Activated naive CD4-positive, alpha-beta T cell treated with anti-CD3 and anti-CD28 coated beads, Interleukin-2, amount 10 ng/mL, durations not matched to agents 7 days and 5 days (primary cell): ENCODE data around the gene LRP6.
"Not testable (repeated sequence)": the region's sequence is repeated elsewhere in the genome, so short reads cannot be mapped to it uniquely, and the experiment has no call there.

Experiments used
- CTCF ChIA-PET: fragments of 350-600 bp; sonication (Branson Sonifier 250); formaldehyde crosslinking; loops from one replicate; lab custom pipeline; 2021; ENCODE audit warnings: antibody characterized with exemption; lab: Charles Lee
- DNase-seq: peaks from one replicate; pipeline ENCODE4 v3.0.0-alpha.2; 2020
- H3K27ac Mint-ChIP-seq: one replicate; pipeline ENCODE4 v1.8.0; 2021; ENCODE audit warnings: mild to moderate bottlenecking, moderate library complexity, mixed read lengths
- H3K27me3 Mint-ChIP-seq: one replicate; pipeline ENCODE4 v1.8.0; 2021; ENCODE audit warnings: mild to moderate bottlenecking, mixed read lengths
- H3K36me3 Mint-ChIP-seq: one replicate; pipeline ENCODE4 v1.8.0; 2021; ENCODE audit warnings: mixed read lengths
- H3K4me1 Mint-ChIP-seq: one replicate; pipeline ENCODE4 v1.8.0; 2021; ENCODE audit warnings: mixed read lengths
- H3K4me3 Mint-ChIP-seq: one replicate; pipeline ENCODE4 v1.8.0; 2021; ENCODE audit warnings: mild to moderate bottlenecking, moderate library complexity, mixed read lengths
- H3K9me3 Mint-ChIP-seq: one replicate; pipeline ENCODE4 v1.8.0; 2021; ENCODE audit warnings: mixed read lengths

The LRP6 gene

DNA sequence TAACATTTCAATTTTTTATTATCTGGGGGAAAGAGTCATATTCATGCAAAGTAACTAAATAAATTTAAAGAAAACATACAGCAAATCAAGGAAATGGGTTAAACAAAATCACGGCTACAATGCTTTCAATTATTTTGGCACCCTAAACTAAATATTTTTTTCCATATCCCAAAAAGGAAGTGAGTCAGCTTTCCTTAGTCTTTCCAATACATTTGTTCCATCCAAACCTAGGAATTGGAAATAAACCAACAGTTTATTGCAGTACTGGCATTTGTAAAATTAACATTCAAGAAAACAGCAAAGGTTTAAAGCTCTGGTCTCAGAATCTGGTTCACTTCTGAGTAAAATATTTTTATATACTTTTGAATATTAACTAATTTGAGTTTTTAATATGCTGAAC, 106.9 kb downstream of the LRP6 start:
- no peak for DNase-seq
- no peaks in the 10 kb centered on the region for H3K9me3 Mint-ChIP-seq
- CTCF ChIA-PET: no interaction called here
- no peak overlapping the region for H3K4me3 Mint-ChIP-seq
- H3K27me3 Mint-ChIP-seq: peaks cover 8% of the 10 kb centered on the region
- H3K36me3 Mint-ChIP-seq: no peaks in the 10 kb centered on the region
- no peak overlapping the region for H3K27ac Mint-ChIP-seq
- no peaks in the 10 kb centered on the region for H3K4me1 Mint-ChIP-seq

DNA sequence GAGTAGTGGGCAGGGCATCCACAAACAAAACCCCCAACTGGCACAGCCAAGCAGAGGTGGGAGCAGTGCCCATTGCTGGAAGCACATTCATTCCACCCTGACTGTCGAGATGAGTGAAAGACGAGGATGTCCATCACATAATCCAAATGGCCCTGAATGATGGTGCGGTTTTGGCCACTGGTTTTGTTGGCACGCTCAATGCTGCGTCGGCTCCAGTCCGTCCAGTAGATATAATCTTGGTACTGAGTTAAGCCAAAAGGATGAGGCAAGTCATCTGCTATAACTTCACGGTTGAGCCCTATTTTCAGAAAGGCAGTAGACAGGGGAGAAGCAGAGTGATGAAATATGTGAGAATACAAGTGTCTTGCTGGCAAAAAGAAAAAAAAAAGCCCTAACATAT, 108.0 kb downstream of the LRP6 start:
- H3K27me3 Mint-ChIP-seq: peaks cover 7% of the 10 kb centered on the region
- CTCF ChIA-PET: no interaction called here

DNA sequence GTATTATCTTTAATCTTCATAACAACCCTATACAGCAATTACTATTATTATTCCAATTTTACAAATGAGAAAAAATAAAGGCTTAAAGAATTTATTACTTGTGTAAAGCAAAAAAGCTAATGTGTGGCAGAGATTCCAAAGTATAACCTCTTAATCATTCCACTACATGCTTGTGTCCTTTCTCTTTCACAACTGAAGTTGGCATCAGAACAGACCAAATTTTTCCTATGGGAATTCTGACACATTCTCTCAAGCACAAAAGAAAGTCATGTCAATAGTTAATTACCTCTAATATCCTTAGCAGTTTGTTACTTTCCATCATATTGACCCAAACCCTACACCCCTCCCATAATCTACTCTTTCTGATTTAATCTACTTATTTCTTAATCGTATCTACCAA, 109.4 kb downstream of the LRP6 start:
- H3K9me3 Mint-ChIP-seq: no peaks in the 10 kb centered on the region
- no peaks in the 10 kb centered on the region for H3K36me3 Mint-ChIP-seq
- H3K27me3 Mint-ChIP-seq: peaks cover 4% of the 10 kb centered on the region
- H3K4me3 Mint-ChIP-seq: no peak overlapping the region
- H3K4me1 Mint-ChIP-seq: no peaks in the 10 kb centered on the region
- no peak for DNase-seq
- CTCF ChIA-PET: interaction anchor here (0.6 kb wide), 1 partner anchor 11 kb away, joined by 4 read pairs; no protein-coding TSS in a partner anchor
- H3K27ac Mint-ChIP-seq: no peak overlapping the region

More for the DNA sequence above, 108.0 kb downstream of the LRP6 start:
- no peak overlapping the region for H3K4me3 Mint-ChIP-seq
- no peaks in the 10 kb centered on the region for H3K36me3 Mint-ChIP-seq
- no peaks in the 10 kb centered on the region for H3K4me1 Mint-ChIP-seq
- H3K27ac Mint-ChIP-seq: no peak overlapping the region
- no peaks in the 10 kb centered on the region for H3K9me3 Mint-ChIP-seq
- no peak for DNase-seq

DNA sequence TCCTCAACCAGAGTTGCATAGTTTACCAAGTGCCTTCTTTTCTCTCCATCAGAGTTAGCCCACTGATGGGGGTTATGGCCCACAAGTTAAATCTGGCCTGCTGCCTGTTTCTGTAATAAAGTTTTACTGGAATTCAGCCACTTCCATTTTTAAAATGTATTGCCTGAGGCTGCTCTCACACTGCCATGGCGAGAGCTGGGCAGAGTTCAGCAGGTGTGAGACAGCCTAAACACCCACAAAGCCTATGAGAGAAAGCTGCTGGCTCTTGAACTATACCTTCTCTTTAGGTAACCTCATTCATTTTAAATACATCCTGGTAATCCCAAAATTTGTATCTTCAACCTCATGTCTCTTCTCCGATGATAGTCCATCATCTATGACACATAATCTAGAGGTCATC, 110.0 kb downstream of the LRP6 start:
- H3K27ac Mint-ChIP-seq: no peak overlapping the region
- CTCF ChIA-PET: no interaction called here
- DNase-seq: no peak

DNA sequence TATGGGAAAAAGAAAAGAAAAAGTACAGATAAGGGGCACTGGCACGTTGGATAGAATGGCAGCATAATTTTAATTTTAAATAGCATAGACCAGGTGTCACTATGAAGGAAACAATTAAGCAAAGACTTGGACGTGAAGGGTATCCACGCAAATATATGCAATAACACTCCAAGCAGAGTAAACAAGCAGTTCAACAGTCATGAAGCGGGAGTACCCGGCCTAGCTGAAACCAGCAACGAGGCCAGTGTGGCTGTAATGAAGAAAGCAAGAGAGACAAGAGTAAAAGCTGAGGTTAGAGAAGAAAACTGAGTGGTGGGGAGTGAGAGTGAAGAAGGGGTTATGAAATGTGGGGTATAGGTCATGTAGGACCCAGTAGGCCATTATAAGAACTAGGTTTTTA, 110.7 kb downstream of the LRP6 start:
- CTCF ChIA-PET: interaction anchor here (0.7 kb wide), 1 partner anchor 18 kb away, joined by 3 read pairs; no protein-coding TSS in a partner anchor
- Mint-ChIP-seq H3K4me1 (no peaks in the 10 kb centered on the region), H3K27ac (no peak overlapping the region), H3K4me3 (no peak overlapping the region), H3K9me3 (no peaks in the 10 kb centered on the region), H3K36me3 (no peaks in the 10 kb centered on the region), H3K27me3 (peaks cover 4% of the 10 kb centered on the region)
- DNase-seq: no peak

More for the DNA sequence above, 110.0 kb downstream of the LRP6 start:
- Mint-ChIP-seq H3K27me3 (peaks cover 4% of the 10 kb centered on the region), H3K4me3 (no peak overlapping the region), H3K4me1 (no peaks in the 10 kb centered on the region), H3K36me3 (no peaks in the 10 kb centered on the region), H3K9me3 (no peaks in the 10 kb centered on the region)

DNA sequence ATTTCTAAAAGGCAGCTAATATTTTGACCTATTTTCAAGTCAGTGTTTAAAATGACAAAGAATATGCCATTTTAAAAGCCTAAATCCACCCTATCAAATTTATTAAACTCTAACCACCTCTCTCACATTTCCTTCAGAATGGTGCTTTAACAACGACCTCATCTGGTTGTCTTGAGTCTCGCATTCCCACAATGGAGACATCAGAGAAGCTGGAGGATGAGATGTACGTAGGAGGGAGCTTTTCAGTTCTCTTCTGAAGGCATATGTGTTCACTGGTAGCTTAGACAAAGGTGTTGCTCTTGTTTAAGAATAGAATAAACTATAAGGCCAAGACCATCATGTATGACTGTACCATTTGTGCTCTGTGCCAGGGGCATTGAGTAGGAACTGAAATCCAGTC, 113.2 kb downstream of the LRP6 start:
- H3K4me1 Mint-ChIP-seq: no peaks in the 10 kb centered on the region
- peaks cover 4% of the 10 kb centered on the region for H3K27me3 Mint-ChIP-seq
- no peak for DNase-seq
- H3K4me3 Mint-ChIP-seq: no peak overlapping the region
- no peaks in the 10 kb centered on the region for H3K9me3 Mint-ChIP-seq
- H3K27ac Mint-ChIP-seq: no peak overlapping the region
- no peaks in the 10 kb centered on the region for H3K36me3 Mint-ChIP-seq
- CTCF ChIA-PET: interaction anchor here (0.5 kb wide), 1 partner anchor 1926 kb away, joined by 3 read pairs; no protein-coding TSS in a partner anchor

DNA sequence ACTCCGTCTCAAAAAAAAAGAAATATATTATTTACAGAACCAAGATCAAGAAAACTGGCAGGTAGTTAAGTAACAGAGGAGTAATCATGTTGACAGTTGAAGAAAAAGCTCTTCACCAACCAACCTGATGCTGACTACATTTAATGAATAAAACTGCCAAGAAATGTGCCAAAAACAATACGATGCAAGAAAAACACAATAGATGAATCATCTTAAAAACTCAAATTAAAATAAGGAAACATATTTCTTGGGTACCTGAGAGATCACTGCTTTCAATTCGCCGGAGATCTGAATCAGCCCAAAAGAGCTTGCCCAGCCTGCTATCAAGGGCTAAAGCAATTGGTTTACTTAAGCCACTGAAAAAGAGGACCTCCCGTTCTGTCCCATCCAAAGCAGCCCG, 119.7 kb downstream of the LRP6 start:
- Mint-ChIP-seq H3K27ac (no peak overlapping the region), H3K9me3 (no peaks in the 10 kb centered on the region), H3K36me3 (no peaks in the 10 kb centered on the region), H3K4me3 (no peak overlapping the region), H3K4me1 (no peaks in the 10 kb centered on the region), H3K27me3 (no peaks in the 10 kb centered on the region)
- CTCF ChIA-PET: no interaction called here
- DNase-seq: no peak

DNA sequence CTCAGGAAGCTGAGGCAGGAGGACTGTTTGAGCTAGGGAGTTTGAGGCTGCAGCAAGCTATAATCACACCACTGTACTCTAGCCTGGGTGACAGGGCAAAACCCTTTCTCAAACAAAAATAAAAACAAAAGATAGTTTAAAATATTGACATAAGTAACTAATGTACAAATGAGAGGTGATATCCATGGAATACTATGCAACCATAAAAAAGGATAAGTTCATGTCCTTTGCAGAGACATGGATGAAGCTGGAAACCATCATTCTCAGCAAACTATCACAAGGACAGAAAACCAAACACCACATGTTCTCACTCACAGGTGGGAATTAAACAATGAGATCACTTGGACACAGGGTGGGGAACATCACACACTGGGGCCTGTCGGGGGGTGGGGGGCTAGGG, 122.3 kb downstream of the LRP6 start:
- H3K4me1 Mint-ChIP-seq, DNase-seq, H3K27ac Mint-ChIP-seq, CTCF ChIA-PET, H3K9me3 Mint-ChIP-seq, H3K36me3 Mint-ChIP-seq, H3K4me3 Mint-ChIP-seq, H3K27me3 Mint-ChIP-seq: not testable (repeated sequence)

DNA sequence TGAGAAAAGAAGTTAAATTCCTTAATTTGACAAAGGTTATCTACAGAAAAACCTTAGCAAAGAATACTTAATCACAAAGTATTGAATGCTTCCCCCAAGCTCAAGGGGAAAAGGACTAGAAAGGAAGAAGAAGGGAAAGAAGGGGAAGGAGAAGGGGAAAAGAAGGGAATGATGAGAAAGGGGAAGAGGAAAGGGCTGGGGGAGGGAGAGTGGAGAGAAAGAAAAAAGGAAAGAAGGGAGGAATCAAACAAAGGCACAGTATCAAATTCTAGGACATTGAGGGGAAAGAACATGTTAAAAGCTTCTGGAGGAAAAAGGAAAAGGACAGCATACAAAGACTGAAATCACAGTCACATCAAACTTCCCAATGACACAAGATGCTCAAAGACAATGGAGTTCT, 125.8 kb downstream of the LRP6 start:
- Mint-ChIP-seq H3K4me3 (no peak overlapping the region), H3K27me3 (peaks cover 9% of the 10 kb centered on the region), H3K27ac (no peak overlapping the region), H3K4me1 (no peaks in the 10 kb centered on the region), H3K9me3 (no peaks in the 10 kb centered on the region), H3K36me3 (no peaks in the 10 kb centered on the region)
- CTCF ChIA-PET: no interaction called here
- DNase-seq: no peak

DNA sequence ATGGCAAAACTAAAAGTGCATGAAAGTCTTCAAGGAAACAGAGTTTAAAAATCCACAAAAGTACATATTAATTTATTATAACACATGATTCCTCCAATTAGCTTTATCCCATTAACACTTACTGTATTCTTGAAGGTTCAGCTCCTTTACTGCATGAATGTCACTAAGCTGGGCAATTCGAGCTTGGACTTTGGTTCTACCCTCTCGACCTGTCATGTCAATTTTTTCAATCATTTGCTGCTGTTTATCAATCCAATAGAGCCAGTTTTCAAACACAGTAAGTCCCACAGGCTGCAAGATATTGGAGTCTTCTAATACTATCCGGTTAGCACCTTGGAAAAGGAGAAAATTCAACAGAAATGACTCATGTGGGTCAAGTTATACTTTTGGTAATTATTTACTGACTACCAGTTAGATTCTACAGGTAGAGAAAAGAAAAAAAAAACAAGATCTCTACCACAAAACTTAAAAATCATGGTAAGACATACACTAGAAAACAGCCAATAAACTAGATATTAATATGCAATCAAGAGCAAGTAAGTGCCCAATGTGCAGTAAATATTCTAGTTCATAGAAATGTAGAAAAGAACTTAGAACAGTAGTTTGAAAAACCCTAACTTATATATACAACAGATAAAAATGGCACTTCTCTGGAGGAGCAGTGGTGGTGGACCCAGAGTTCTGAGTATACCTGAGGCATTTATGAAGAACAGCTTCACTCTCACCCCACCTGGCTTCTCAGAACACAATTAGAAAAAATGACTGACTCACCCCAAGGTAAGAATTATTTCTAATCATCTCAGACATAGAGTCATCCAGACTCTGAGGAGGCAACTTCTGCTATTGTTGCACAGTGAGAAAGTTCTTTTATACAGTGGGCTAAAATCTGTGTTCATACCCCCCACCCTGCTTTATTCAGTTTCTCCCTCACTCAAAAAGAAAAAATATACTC, 128.4 kb downstream of the LRP6 start:
- peaks cover 9% of the 10 kb centered on the region for H3K27me3 Mint-ChIP-seq
- CTCF ChIA-PET: interaction anchor here (0.6 kb wide), 1 partner anchor 65 kb away, joined by 3 read pairs; no protein-coding TSS in a partner anchor
- no peak overlapping the region for H3K4me3 Mint-ChIP-seq
- no peaks in the 10 kb centered on the region for H3K9me3 Mint-ChIP-seq
- DNase-seq: no peak
- no peaks in the 10 kb centered on the region for H3K36me3 Mint-ChIP-seq
- H3K27ac Mint-ChIP-seq: no peak overlapping the region
- no peaks in the 10 kb centered on the region for H3K4me1 Mint-ChIP-seq

DNA sequence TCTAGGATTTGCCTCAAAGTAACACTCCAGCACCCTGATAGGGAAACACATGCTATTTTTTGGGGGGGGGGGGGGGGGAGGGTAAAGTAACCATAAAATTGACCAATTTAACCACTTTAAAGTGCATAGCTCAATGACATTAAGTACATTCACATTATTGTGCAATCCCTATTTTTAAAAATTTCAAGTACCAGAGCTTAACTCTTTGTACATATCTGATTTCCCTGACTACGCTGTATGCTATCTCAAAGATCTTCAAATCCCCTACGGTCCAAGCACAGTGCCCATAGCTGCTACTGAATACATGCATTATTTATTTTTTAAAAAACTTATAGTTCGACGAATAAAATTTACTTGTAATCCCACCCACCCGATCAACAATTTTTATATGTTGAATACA, 133.1 kb downstream of the LRP6 start:
- CTCF ChIA-PET: no interaction called here

DNA sequence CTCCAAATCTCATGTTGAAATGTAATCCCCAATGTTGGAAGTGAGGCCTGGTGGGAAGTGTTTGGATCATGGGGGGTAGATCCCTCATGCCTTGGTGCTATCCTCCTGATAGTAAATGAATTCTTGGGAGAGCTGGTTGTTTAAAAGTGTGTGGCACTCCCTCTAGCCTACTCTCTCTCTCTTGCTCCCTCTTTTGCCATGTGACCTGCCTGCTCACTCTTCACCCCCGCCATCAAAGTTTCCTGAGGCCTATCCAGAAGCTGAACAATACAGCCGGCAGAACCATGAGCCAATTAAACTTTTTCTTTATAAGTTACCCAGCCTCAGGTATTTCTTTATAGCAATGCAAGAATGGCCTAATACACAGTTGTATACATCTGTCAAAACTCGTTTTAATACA, 133.6 kb downstream of the LRP6 start:
- CTCF ChIA-PET: no interaction called here
- H3K9me3 Mint-ChIP-seq: no peaks in the 10 kb centered on the region
- DNase-seq: no peak
- H3K27ac Mint-ChIP-seq: no peak overlapping the region
- H3K36me3 Mint-ChIP-seq: no peaks in the 10 kb centered on the region
- peaks cover 4% of the 10 kb centered on the region for H3K27me3 Mint-ChIP-seq
- H3K4me1 Mint-ChIP-seq: no peaks in the 10 kb centered on the region
- no peak overlapping the region for H3K4me3 Mint-ChIP-seq

More for the DNA sequence above, 133.1 kb downstream of the LRP6 start:
- H3K9me3 Mint-ChIP-seq: no peaks in the 10 kb centered on the region
- H3K27me3 Mint-ChIP-seq: peaks cover 4% of the 10 kb centered on the region
- no peak overlapping the region for H3K4me3 Mint-ChIP-seq
- H3K27ac Mint-ChIP-seq: no peak overlapping the region
- H3K4me1 Mint-ChIP-seq: no peaks in the 10 kb centered on the region
- H3K36me3 Mint-ChIP-seq: no peaks in the 10 kb centered on the region
- no peak for DNase-seq

DNA sequence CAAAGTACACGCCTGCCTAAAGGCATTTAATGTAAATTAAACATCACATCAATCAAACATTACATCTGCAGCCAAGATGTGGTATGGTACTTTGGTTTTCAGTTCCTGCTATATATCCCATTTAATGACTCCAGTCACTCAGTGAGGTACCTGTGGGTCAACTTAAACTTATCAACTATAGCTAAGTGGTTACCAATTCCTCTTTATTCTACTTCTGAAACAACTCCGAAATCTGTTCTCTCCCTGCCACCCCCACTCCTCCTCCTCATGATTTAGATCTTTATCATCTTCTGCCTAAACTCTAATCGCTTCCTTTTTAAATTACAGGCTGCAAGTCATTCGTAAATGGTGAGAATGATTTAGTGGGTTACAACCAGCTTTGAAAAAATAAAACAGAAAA, 138.2 kb downstream of the LRP6 start:
- H3K36me3 Mint-ChIP-seq: no peaks in the 10 kb centered on the region
- no peak overlapping the region for H3K27ac Mint-ChIP-seq
- CTCF ChIA-PET: no interaction called here
- DNase-seq: no peak
- H3K9me3 Mint-ChIP-seq: no peaks in the 10 kb centered on the region
- H3K27me3 Mint-ChIP-seq: no peaks in the 10 kb centered on the region
- no peak overlapping the region for H3K4me3 Mint-ChIP-seq
- no peaks in the 10 kb centered on the region for H3K4me1 Mint-ChIP-seq

DNA sequence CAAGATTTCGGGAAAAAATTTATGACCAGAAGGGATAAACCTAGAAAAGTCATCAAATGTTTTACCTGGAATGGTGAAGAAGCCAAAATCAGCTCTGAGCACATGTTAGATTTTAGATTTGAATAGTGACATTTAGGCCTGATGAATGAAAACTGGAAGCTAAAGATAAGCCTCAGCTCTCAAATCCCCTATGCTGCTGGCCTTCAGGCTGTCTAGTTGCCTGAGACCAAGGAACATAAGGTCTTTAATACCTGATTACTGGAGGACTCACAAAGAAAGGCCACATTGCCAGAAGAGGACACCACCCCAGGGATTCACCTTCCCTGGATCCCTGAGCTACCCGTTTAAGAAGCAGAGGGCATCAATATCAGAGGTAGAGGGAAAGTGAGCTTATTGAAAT, 139.5 kb downstream of the LRP6 start:
- H3K4me1 Mint-ChIP-seq: no peaks in the 10 kb centered on the region
- no peak for DNase-seq
- H3K36me3 Mint-ChIP-seq: no peaks in the 10 kb centered on the region
- H3K27ac Mint-ChIP-seq: no peak overlapping the region
- no peaks in the 10 kb centered on the region for H3K9me3 Mint-ChIP-seq
- CTCF ChIA-PET: interaction anchor here (1.2 kb wide), 1 partner anchor 201 kb away, joined by 3 read pairs; no protein-coding TSS in a partner anchor
- H3K4me3 Mint-ChIP-seq: no peak overlapping the region
- H3K27me3 Mint-ChIP-seq: no peaks in the 10 kb centered on the region

DNA sequence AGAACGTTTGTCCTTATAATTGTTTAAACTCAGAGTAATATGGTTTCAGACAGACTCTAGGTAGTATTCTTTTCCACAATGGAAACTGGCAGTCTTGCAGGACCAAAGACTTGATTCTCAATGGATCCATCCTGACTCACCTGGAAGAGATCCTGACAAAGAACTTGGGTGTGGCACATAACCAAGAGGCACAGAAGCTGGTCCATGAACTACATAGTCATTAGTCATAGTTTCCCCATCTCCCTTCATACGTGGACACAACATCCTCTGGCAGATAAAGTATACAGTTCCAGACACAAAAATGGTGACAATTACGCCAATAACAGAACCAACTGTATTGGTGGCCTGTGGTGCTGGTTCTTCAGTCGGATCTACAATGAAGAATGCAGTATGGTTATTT, 140.3 kb downstream of the LRP6 start:
- H3K4me1 Mint-ChIP-seq: no peaks in the 10 kb centered on the region
- DNase-seq: no peak
- no peaks in the 10 kb centered on the region for H3K9me3 Mint-ChIP-seq
- no peak overlapping the region for H3K27ac Mint-ChIP-seq
- CTCF ChIA-PET: interaction anchor here (1.2 kb wide), 1 partner anchor 202 kb away, joined by 3 read pairs; no protein-coding TSS in a partner anchor
- no peaks in the 10 kb centered on the region for H3K27me3 Mint-ChIP-seq
- H3K4me3 Mint-ChIP-seq: no peak overlapping the region
- H3K36me3 Mint-ChIP-seq: no peaks in the 10 kb centered on the region
